Stimulated activated CD8-positive, alpha-beta memory T cell treated with anti-CD3 and anti-CD28 coated beads, Interleukin-4, amount 100 ng/mL, for 48 hours (primary cell): ENCODE data around the gene MAN2A2.
"Not testable (repeated sequence)": the region's sequence is repeated elsewhere in the genome, so short reads cannot be mapped to it uniquely, and the experiment has no call there.

Experiments
- DNase-seq: peaks from one replicate; pipeline ENCODE4 v3.0.0-alpha.2; 2020

MAN2A2 gene

DNA sequence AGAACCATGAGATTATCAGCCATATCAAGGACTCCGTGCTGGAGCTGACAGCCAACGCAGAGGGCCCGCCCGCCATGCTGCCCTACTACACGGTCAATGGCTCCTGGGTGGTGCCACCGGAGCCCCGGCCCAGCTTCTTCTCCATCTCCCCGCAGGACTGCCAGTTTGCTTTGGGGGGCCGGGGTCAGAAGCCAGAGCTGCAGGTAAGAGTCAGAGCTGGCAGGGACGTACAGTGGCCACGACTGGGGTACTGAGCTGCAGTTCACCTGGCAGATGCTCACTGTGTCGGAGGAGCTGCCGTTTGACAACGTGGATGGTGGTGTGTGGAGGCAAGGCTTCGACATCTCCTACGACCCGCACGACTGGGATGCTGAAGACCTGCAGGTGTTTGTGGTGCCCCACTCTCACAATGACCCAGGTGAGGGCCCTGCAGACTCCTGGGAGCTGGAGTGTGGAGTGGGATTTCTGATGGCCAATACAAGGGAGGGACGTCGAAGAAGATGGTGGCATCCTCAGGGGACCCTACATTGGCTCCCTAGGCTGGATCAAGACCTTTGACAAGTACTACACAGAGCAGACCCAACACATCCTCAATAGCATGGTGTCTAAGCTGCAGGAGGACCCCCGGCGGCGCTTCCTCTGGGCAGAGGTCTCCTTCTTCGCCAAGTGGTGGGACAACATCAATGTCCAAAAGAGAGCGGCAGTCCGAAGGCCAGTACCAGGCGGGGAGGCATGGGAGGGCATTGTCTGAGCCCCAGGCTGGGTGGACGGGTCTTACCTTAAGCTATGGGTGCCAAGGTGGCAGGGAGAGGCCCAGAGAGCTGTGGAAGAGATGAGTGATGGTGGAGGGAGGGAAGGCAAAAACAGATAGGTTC lies 2.4 kb downstream of the MAN2A2 start:
- DNase-seq = no peak

DNA sequence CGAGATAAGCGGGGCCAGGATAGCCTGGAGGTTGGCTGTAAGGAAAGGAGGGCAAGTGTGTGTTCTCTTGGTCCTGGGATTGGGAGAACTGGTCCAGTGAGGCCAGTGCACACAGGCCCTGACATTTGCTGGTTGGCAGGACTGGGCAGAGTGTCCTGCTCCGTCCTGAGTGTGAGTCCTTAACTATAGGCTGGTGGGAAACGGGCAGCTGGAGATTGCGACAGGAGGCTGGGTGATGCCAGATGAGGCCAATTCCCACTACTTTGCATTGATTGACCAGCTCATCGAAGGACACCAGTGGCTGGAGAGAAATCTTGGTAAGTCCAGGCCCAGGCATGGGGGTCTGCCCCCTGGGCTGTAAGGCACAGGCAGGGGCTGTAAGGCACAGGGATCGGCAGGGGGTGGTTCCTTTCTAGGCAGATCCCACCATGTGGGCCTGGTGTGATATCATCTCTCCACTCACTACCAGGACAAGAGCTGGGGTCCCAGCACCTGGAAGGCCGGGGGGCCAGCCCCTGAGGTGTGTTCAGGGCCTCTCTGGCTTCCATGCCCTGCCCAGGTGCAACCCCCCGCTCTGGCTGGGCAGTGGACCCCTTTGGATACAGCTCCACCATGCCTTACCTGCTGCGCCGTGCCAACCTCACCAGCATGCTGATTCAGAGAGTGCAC lies 3.2 kb downstream of the MAN2A2 start:
- no peak for DNase-seq

DNA sequence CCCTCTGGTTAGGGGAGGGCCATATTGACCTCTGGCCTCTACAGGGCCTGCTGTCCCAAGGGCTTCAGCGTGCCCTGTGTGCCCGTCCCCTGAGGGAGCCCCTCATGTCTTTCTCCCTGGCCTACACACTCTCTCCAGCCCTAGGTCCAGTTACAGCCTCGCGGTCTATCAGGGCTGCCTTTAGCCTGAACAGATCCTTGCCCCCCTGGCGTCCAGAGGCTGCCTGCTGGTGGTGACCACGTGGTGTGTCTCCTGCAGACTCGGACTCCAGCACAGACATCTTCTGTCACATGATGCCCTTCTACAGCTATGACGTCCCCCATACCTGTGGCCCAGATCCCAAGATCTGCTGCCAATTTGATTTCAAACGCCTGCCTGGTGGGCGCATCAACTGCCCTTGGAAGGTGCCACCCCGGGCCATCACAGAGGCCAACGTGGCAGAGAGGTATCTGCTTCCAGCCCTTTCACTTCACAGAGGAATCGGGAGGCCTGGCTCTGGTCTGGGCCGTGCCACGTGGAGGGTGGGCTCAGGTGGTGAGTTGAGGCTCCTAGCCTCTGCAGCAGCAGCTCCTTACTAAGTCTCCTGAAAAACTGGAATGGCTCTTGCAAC lies 4.1 kb downstream of the MAN2A2 start:
- no peak for DNase-seq

DNA sequence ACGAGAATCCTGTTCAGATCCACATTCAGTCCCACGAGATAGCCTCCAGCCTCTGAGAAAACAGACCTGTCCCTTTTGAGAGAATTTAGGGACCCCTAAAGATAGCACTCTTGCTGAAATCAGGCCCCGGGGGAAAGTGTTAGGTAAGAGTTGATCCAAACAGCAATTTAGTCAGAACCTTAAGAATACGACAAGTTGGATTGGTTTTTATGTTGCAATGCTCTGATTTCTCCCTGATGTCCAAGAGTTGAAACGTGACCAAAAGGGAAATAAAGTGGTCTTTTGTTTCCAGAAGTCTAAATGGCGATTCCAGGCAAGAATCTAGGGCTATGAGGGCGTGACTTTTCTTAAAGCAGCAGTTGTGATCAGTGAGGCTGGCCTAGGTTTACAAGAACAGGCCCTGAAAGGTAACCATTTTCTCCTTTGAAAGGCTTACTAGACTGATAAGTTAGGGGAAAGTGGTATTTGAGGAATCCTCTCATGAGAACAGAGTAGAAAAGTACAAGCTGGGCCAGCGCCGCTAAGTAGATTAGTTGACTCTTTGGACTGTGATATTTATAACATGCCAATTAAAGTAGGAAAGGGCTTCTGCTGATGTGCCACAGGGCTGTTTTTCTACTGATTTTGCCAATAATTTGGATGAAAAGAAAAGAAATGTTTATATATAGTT lies 4.9 kb downstream of the MAN2A2 start:
- DNase-seq = no peak

DNA sequence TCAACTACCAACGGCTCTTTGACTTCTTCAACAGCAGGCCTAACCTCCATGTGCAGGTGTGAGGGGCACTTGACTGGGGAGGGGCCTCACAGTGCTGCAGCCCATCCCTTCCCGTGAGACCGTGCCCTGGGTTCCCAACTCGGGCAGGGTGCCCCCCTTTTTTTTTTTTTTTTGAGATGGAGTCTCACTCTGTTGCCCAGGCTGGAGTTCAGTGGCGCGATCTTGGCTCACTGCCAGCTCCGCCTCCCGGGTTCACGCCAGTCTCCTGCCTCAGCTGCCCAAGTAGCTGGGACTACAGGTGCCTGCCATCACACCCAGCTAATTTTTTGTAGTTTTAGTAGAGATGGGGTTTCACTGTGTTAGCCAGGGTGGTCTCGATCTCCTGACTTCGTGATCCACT lies 6.3 kb downstream of the MAN2A2 start:
- DNase-seq = not testable (repeated sequence)

- DNase-seq = no peak
Observed at GRCh38 chr15:90909976-90910375, 6.9 kb downstream of the MAN2A2 start.

DNA sequence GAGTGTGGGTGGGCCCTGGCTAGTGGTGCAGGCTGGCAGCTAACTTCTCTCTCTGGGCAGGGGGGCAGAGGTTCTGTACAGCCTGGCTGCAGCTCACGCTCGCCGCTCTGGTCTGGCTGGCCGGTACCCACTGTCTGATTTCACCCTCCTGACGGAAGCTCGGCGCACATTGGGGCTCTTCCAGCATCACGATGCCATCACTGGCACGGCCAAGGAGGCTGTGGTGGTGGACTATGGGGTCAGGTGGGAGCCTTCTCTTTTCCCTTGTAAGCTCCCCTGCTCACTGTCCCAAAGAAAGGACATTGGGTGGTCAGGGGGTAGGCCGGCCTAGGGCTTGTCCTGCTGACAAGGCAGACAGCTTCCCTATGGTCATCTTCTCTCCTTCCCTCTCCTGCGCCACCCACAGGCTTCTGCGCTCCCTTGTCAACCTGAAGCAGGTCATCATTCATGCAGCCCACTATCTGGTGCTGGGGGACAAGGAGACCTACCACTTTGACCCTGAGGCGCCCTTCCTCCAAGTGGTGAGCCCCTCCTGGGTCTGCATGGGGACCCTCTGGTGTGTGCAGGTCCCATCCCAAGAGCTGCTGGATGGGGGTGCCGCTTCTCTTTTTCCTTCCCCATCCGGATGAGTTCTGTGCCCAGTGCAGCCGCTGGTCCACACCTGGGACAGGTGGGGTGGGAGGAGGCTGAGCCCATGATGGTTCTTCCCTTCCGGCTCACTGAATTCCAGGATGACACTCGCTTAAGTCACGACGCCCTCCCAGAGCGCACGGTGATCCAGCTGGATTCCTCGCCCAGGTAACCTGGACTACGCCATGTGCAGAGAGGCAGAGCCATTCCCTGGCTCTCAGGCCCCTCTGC lies 7.6 kb downstream of the MAN2A2 start:
- DNase-seq = no peak

- DNase-seq = no peak
Observed at GRCh38 chr15:90911302-90911623, 8.2 kb downstream of the MAN2A2 start.

DNA sequence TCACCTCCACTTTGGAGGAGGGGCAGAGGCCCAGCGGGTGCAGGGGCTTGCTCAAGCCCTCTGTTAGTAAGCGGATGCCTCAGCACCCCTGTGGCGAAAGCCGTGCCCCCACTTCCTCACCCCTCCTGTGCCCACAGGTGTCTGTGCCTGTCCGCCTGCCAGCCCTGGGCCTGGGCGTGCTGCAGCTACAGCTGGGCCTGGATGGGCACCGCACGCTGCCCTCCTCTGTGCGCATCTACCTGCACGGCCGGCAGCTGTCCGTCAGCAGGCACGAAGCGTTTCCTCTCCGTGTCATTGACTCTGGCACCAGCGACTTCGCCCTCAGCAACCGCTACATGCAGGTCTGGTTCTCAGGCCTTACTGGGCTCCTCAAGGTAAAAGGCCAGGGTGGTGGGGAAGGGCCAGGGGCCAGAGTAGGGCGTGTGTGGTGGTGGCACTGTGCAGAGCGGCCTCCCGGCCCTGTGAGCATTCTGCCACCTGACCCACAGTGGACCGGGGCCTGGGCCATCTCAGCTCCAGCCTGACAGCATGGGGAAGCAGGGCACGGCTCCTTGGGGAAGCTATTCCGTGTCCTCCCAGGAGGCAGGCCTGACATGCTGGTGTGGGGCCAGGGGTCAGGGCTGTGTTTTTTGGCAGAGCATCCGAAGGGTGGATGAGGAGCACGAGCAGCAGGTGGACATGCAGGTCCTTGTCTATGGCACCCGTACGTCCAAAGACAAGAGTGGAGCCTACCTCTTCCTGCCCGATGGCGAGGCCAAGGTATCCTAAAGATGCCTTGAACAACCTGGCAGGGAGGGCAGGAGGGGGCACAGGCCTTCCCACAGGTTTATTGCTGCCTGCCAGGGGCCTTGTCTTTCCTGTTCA lies 9.0 kb downstream of the MAN2A2 start:
- no peak for DNase-seq

DNA sequence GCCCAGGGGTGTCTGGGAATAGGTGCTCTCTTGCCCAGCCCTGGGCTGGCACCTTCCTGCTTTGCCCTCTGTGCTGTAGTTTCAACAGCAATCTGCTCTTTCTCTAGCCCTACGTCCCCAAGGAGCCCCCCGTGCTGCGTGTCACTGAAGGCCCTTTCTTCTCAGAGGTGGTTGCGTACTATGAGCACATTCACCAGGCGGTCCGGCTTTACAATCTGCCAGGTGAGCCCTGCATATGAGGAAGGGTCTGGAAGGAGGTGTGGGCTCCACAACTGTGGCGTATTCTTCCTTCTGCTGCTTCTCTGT lies 9.6 kb downstream of the MAN2A2 start:
- no peak for DNase-seq

DNA sequence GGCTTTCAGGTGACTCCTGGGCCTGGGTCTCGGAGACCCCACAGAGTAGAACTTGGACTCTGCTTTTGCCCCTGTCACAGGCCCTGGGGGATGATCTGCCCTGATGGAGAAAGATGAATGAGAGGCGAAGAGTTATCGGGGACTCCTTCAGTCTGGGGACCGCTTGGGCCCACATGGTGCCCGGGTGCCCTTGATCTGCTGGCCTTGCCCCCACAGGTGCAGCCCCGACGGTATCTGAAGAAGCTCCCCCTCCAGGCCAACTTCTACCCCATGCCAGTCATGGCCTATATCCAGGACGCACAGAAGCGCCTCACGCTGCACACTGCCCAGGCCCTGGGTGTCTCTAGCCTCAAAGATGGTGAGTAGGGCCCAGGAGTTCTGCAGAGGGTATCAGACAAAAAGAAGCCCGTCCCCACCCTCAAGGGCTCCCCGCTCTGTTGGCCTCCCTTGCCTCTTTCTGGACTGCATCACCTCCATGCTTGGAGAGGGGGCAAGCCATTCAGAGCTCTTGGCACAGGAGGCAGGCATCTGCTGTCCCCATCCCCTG lies 10.4 kb downstream of the MAN2A2 start:
- DNase-seq = no peak

DNA sequence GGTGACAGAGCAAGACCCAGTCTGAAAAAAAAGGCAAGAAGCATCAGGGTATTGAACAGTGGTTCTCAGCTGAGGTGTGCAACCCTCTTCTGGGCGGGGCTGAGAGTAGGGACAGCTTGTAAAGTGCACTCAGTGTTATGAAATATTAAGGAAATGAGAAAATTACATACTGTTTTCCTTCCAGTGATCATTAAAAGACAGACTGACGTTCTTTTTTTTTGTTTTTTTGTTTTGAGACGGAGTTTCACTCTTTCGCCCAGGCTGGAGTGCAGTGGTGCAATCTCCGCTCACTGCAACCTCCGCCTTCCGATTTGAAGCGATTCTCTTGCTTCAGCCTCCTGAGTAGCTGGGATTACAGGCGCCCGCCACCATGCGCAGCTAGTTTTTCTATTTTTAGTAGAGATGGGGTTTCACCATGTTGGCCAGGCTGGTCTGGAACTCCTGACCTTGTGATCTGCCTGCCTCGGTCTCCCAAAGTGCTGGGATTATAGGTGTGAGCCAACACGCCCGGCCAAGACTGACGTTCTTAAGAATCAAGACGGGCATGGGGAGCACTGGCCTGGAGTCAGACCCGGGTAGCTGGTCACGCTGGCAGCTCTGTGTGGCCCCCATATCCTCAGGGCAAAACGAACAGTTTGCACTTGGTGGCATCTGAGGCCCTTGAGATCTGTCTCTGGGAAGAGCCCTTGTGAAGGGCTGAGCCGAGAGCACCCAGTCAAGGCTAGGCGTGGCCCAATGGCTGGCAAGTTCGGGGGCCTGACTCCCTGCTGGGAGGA lies 11.4 kb downstream of the MAN2A2 start:
- no peak for DNase-seq

GRCh38 chr15:90915216-90915807 lies 12.2 kb downstream of the MAN2A2 start:
- DNase-seq = no peak

GRCh38 chr15:90915808-90916440 lies 12.8 kb downstream of the MAN2A2 start:
- no peak for DNase-seq

GRCh38 chr15:90916461-90916860 lies 13.4 kb downstream of the MAN2A2 start:
- DNase-seq = no peak

GRCh38 chr15:90917569-90917968 lies 14.5 kb downstream of the MAN2A2 start:
- DNase-seq = no peak

DNA sequence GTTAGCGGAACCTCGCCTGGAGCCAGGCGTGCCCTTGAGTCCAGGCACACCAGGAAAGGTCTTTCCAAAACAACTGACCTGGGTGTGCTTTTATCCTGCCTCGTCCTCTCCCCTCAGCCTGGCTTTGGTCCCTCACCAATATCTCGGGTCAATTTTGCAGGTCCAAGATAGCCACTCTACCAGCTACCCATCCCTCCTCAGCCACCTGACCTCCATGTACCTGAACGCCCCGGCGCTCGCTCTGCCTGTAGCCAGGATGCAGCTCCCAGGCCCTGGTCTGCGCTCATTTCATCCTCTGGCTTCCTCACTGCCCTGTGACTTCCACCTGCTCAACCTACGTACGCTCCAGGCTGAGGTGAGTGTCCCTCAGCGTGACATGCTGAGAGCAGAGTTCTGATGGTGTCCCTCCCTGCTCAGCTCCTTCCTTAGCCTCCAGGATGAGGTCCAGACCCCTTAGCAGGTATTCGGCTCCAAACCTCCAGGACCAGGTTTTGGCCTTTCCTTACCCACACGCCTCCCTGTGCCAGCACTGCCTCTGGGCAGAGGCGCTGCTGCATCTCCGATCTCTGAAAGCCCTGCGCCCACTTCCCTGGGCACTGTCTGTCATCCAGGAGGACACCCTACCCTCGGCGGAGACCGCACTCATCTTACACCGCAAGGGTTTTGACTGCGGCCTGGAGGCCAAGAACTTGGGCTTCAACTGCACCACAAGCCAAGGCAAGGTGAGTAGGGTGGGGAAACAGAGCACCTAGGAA lies 15.1 kb downstream of the MAN2A2 start:
- no peak for DNase-seq

DNA sequence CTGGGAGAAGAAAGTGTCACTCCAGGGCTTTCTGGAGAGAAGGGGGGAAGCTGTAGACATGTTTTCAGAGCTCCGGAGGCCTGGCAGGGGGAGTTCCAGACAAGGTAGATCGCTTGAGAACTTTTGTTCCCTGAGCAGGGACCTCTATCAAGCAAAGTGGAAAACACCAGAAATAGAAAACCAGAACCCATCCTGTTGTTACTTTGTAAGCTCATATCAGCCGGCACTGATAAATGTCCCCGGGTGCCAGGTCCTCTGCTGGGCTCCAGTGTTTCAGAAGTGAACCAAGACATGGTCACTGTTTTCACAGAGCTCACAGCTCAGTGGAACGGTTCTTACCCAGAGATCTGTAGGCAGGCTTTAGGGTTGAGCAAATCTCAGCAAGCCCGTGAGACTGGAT lies 15.7 kb downstream of the MAN2A2 start:
- DNase-seq = no peak

- no peak for DNase-seq
Observed at GRCh38 chr15:90921887-90922286, 18.8 kb downstream of the MAN2A2 start.
